Endodermal cell (in vitro differentiated cells): Measurements from ENCODE around the gene PICALM. TPM values are rescaled to one million over a fixed set of nuclear protein-coding genes. Genes with fewer than 3 reads are reported as not detected.

Experiments used
- DNase-seq: peaks from one replicate; pipeline ENCODE4 v3.0.0-alpha.2; 2017
- H3K27ac ChIP-seq: 2 replicates; pipeline ENCODE4 v1.5.1; 2013; ENCODE audit warnings: mild to moderate bottlenecking, low read depth, low read length, moderate library complexity
- H3K27me3 ChIP-seq: 2 replicates; pipeline ENCODE4 v1.6.1; 2013; ENCODE audit warnings: mild to moderate bottlenecking, low read length, moderate library complexity; ENCODE audit not compliant: insufficient read depth, control insufficient read depth, poor library complexity, severe bottlenecking
- H3K36me3 ChIP-seq: 2 replicates; pipeline ENCODE4 v1.7.0; 2013; ENCODE audit warnings: mild to moderate bottlenecking, low read length, moderate library complexity; ENCODE audit not compliant: control insufficient read depth, insufficient read depth
- H3K4me1 ChIP-seq: one replicate; pipeline ENCODE4 v1.7.0; 2013; ENCODE audit warnings: low read length; ENCODE audit not compliant: control insufficient read depth, insufficient read depth
- H3K4me3 ChIP-seq: 2 replicates; pipeline ENCODE4 v1.5.1; 2013; ENCODE audit warnings: mild to moderate bottlenecking, low read length, moderate library complexity
- H3K9ac ChIP-seq: 2 replicates; pipeline ENCODE4 v1.6.1; 2013; ENCODE audit warnings: mild to moderate bottlenecking, low read length, moderate library complexity; ENCODE audit not compliant: poor library complexity, severe bottlenecking; ENCODE audit errors: extremely low read depth
- H3K9me3 ChIP-seq: 2 replicates; pipeline ENCODE4 v1.6.1; 2013; ENCODE audit warnings: mild to moderate bottlenecking, low read length, moderate library complexity; ENCODE audit not compliant: control insufficient read depth
- H3K27ac Mint-ChIP-seq: 2 replicates; pipeline ENCODE4 v1.8.0; 2020; ENCODE audit warnings: mixed read lengths
- H3K27me3 Mint-ChIP-seq: 2 replicates; pipeline ENCODE4 v1.8.0; 2021; ENCODE audit warnings: mild to moderate bottlenecking, mixed read lengths; ENCODE audit not compliant: insufficient read depth
- H3K36me3 Mint-ChIP-seq: 2 replicates; pipeline ENCODE4 v1.8.0; 2020; ENCODE audit warnings: low read depth, mixed read lengths
- H3K4me1 Mint-ChIP-seq: 2 replicates; pipeline ENCODE4 v1.8.0; 2020; ENCODE audit warnings: mixed read lengths
- H3K4me3 Mint-ChIP-seq: 2 replicates; pipeline ENCODE4 v1.8.0; 2020; ENCODE audit warnings: mild to moderate bottlenecking, moderate library complexity, mixed read lengths
- H3K9me3 Mint-ChIP-seq: 2 replicates; pipeline ENCODE4 v1.8.0; 2020; ENCODE audit warnings: mild to moderate bottlenecking, mixed read lengths
- CTCF ChIP-seq: fragments of 200-600 bp; sonication (generic); conservative IDR thresholded peaks from 2 replicates; pipeline ENCODE4 v1.5.0; 2021; ENCODE audit warnings: antibody characterized with exemption, mild to moderate bottlenecking
- WGBS, 2 experiments: methylation state at CpG; one replicate each; pipeline versions ENCODE4 v1.1.5 to v1.1.7; 2013; ENCODE audit warnings: missing lambda C conversion rate in 2 of 2, mixed read lengths in 1 of 2; ENCODE audit not compliant: insufficient coverage in 1 of 2, insufficient read length in 1 of 2; 5-methylcytosine and 5-hydroxymethylcytosine counted together
- total RNA-seq, 2 donors: library from RNA; stranded (reverse); fragmentation: NEBNext Ultra II Directional in 1 of 2; extraction: Animal tissue kit (Norgen Biotek cat#: 25700) in 1 of 2; gene quantifications; 2 replicates in 1 of 2; 3 replicates in 1 of 2; pipeline ENCODE4 v1.2.1, GENCODE V29; 2021

PICALM gene
- total RNA-seq, 2 donors from 2014 or later, result 120 to 129 TPM

- no peaks in the 10 kb centered on the region for H3K9me3 ChIP-seq
- no peak overlapping the region for H3K9ac ChIP-seq
- Mint-ChIP-seq H3K4me3 (no peak overlapping the region), H3K27ac (no peak overlapping the region), H3K4me1 (no peaks in the 10 kb centered on the region), H3K9me3 (no peaks in the 10 kb centered on the region), H3K36me3 (no peaks in the 10 kb centered on the region), H3K27me3 (no peaks in the 10 kb centered on the region)
- 94 to 100% methylated on average over 1 to 4 of the region's 4 CpGs for WGBS, 2 experiments
- TF ChIP-seq CTCF, result no peak
- H3K36me3 ChIP-seq, result no peaks in the 10 kb centered on the region
- H3K4me1 ChIP-seq, result peaks cover 5% of the 10 kb centered on the region
- no peak overlapping the region for H3K27ac ChIP-seq
- DNase-seq, result no peak
- H3K4me3 ChIP-seq, result no peak overlapping the region
- H3K27me3 ChIP-seq, result no peaks in the 10 kb centered on the region
These were observed 31.0 kb upstream of the PICALM start for GRCh38 chr11:86099874-86100273.

GRCh38 chr11:86097980-86098379 is 29.1 kb upstream of the PICALM start:
- DNase-seq, result no peak
- TF ChIP-seq CTCF, result no peak
- WGBS, 2 experiments, result 100% methylated on average over 1 of the region's 1 CpG
- H3K27me3 Mint-ChIP-seq, result no peaks in the 10 kb centered on the region
- H3K4me3 ChIP-seq, result no peak overlapping the region
- H3K9ac ChIP-seq, result no peak overlapping the region
- H3K36me3 Mint-ChIP-seq, result no peaks in the 10 kb centered on the region
- H3K9me3 Mint-ChIP-seq, result no peaks in the 10 kb centered on the region
- H3K27ac ChIP-seq, result no peak overlapping the region
- H3K9me3 ChIP-seq, result no peaks in the 10 kb centered on the region
- no peaks in the 10 kb centered on the region for H3K27me3 ChIP-seq
- no peak overlapping the region for H3K27ac Mint-ChIP-seq
- peaks cover 2% of the 10 kb centered on the region for H3K4me1 ChIP-seq
- H3K36me3 ChIP-seq, result no peaks in the 10 kb centered on the region
- peaks cover 4% of the 10 kb centered on the region for H3K4me1 Mint-ChIP-seq
- H3K4me3 Mint-ChIP-seq, result no peak overlapping the region

- Mint-ChIP-seq H3K4me1 (peaks cover 4% of the 10 kb centered on the region), H3K4me3 (no peak overlapping the region), H3K9me3 (no peaks in the 10 kb centered on the region), H3K27me3 (peaks cover 2% of the 10 kb centered on the region), H3K27ac (no peak overlapping the region), H3K36me3 (no peaks in the 10 kb centered on the region)
- H3K9me3 ChIP-seq, result no peaks in the 10 kb centered on the region
- no peak for TF ChIP-seq CTCF
- H3K4me1 ChIP-seq, result peaks cover 2% of the 10 kb centered on the region
- no peaks in the 10 kb centered on the region for H3K27me3 ChIP-seq
- no peaks in the 10 kb centered on the region for H3K36me3 ChIP-seq
- no peak overlapping the region for H3K27ac ChIP-seq
- H3K9ac ChIP-seq, result no peak overlapping the region
- 90% methylated on average over 2 of the region's 2 CpGs; no CpG with 5 or more reads in 1 of the 2 experiments for WGBS, 2 experiments
- H3K4me3 ChIP-seq, result no peak overlapping the region
- no peak for DNase-seq
These were observed 22.7 kb upstream of the PICALM start for GRCh38 chr11:86091566-86091965.
